ENCODE data around the gene TTC34. TPM values are rescaled to one million over a fixed set of nuclear protein-coding genes. Genes with fewer than 3 reads are reported as not detected.

Gene TTC34
- total and polyA plus RNA-seq, 9 of the 15 experiments (the other 6 are each of a cell fraction or from before 2014, with no cell fraction given), result 0.03 to 0.38 (median 0.05) TPM; not detected in 2

- in situ Hi-C loops (cut with MboI), result no loop called here
- H3K4me3 ChIP-seq, result no peak overlapping the region
- H3K36me3 ChIP-seq (ENCODE audit: control insufficient read depth, insufficient read depth, low read length), result no peaks in the 10 kb centered on the region
- ChIA-PET CTCF (ENCODE audit: low intra/inter-chr PET ratio) (no interaction called here), POLR2A (interaction anchor here (0.5 to 0.6 kb wide), 2 partner anchors 108 to 187 kb away, joined by 3 read pairs; no protein-coding TSS in a partner anchor)
- intact Hi-C loops (cut with micrococcal nuclease), result no loop called here
- no peak for DNase-seq (ENCODE audit: extremely low read depth in 1 of 4, low spot score in 3 of 4)
- 0 out of 4 replicates have a peak overlapping the region, but pooled peaks of 1 of the 2 experiments have one; percentile 17 for H3K9ac ChIP-seq (ENCODE audit: insufficient read depth in 1 of 2, low read depth in 2 of 2, low read length in 2 of 2)
- peaks cover 0 to 52% of the 10 kb centered on the region in 2 experiments; a peak in 2 of 5 replicates for H3K4me1 ChIP-seq (replicated peaks in 1 of 2; ENCODE audit: control insufficient read depth in 2 of 2, insufficient read depth in 2 of 2, low read length in 2 of 2)
- H3K9me1 ChIP-seq (ENCODE audit: control insufficient read depth, insufficient read depth, low read length), result no peaks in the 10 kb centered on the region
- H3K27me3 ChIP-seq (ENCODE audit: control insufficient read depth in 2 of 2, insufficient read depth in 2 of 2, low read length in 2 of 2), result peaks cover 14 to 57% of the 10 kb centered on the region in 2 experiments; a peak in 4 of 5 replicates
- H2AFZ ChIP-seq (ENCODE audit: low read depth, low read length), result no peak overlapping the region
- ATAC-seq, result peak; percentile 12; the same call in 1 of the 3 replicates
- FAIRE-seq, result no peak
- WGBS (ENCODE audit: insufficient coverage, low coverage, missing lambda C conversion rate), result 5% methylated on average over 31 of the region's 31 CpGs
- H3K4me2 ChIP-seq (ENCODE audit: insufficient read depth, low read length), result no peak overlapping the region
- no TSS peak for BruUV-seq (replicated peaks)
- no peaks in the 10 kb centered on the region for H3K9me3 ChIP-seq (replicated peaks; ENCODE audit: control insufficient read depth, insufficient read depth, low read depth, low read length)
- H3K27ac ChIP-seq (ENCODE audit: extremely low read depth, low read depth, low read length), result no peak overlapping the region
- H4K20me1 ChIP-seq (replicated peaks; ENCODE audit: control insufficient read depth, insufficient read depth, low read length), result 0 out of 2 replicates have a peak, but pooled peaks cover 6% of the 10 kb centered on the region
- H3K79me2 ChIP-seq (ENCODE audit: control insufficient read depth, insufficient read depth, low read length), result no peaks in the 10 kb centered on the region
- TF ChIP-seq SRSF9 (IDR thresholded peaks at IDR 0.05; ENCODE audit: borderline replicate concordance, low read depth, low read length) (no peak), HNRNPUL1 (IDR thresholded peaks at IDR 0.05; ENCODE audit: low read length) (no peak), GABPB2 (CRISPR knock-in tag; conservative IDR thresholded peaks at IDR 0.05) (no peak), FUS (optimal IDR thresholded peaks at IDR 0.05; ENCODE audit: low read depth, low read length) (no peak), ZNF398 (CRISPR knock-in tag; IDR thresholded peaks at IDR 0.05) (no peak), SRSF1 (IDR thresholded peaks at IDR 0.05; ENCODE audit: low read depth, low read length) (no peak), CCNT2 (IDR thresholded peaks at IDR 0.05; ENCODE audit: borderline replicate concordance, extremely low read depth, insufficient read length, low read depth, low read length) (no peak), ILF3 (IDR thresholded peaks at IDR 0.05; ENCODE audit: borderline replicate concordance) (no peak), MECOM (CRISPR knock-in tag; IDR thresholded peaks at IDR 0.05) (no peak), NCOA1 (IDR thresholded peaks at IDR 0.05; ENCODE audit: low read depth) (no peak), ADNP (tag; IDR thresholded peaks at IDR 0.05) (no peak), STAT6 (CRISPR knock-in tag; IDR thresholded peaks at IDR 0.05) (no peak), MEF2A (IDR thresholded peaks at IDR 0.05; ENCODE audit: control insufficient read depth, low read depth, low read length) (no peak), ZNF764 (CRISPR knock-in tag; IDR thresholded peaks at IDR 0.05; ENCODE audit: low read depth) (no peak), DLX4 (CRISPR knock-in tag; IDR thresholded peaks at IDR 0.05) (no peak), ZBTB34 (CRISPR knock-in tag; IDR thresholded peaks at IDR 0.05) (no peak)
Observed at GRCh38 chr1:2595812-2596529, 205.5 kb downstream of the TTC34 start.
